ENCODE data around the gene PADI3.

The PADI3 gene

GRCh38 chr1:17329610-17330009 lies 80.7 kb downstream of the PADI3 start:
- no peak for DNase-seq (ENCODE audit: low read depth in 1 of 2, low spot score in 1 of 2)

- DNase-seq (ENCODE audit: low read depth in 1 of 2, low spot score in 1 of 2): no peak
Measured at GRCh38 chr1:17330856-17331255, 82.0 kb downstream of the PADI3 start.

- no peak for DNase-seq (ENCODE audit: low read depth in 1 of 2, low spot score in 1 of 2)
Measured at GRCh38 chr1:17333081-17333480, 84.2 kb downstream of the PADI3 start.
